B cell (primary cell): ENCODE results near the gene LIN54. TPM values are rescaled to one million over a fixed set of nuclear protein-coding genes. Genes with fewer than 3 reads are reported as not detected.

Source experiments
- ATAC-seq: fragments of 200-7000 bp; cut with Tn5 transposase; one replicate; pipeline ENCODE4 v1.10.0; 2021; ENCODE audit warnings: low read depth, mild to moderate bottlenecking, moderate number of reproducible peaks, moderate library complexity
- CTCF ChIA-PET: fragments of 350-600 bp; sonication (Branson Sonifier 250); formaldehyde crosslinking; loops from one replicate; lab custom pipeline; 2021; ENCODE audit warnings: antibody characterized with exemption, inconsistent platforms; lab: Charles Lee
- POLR2A ChIA-PET: fragments of 350-600 bp; sonication (Branson Sonifier 250); formaldehyde crosslinking; loops from one replicate; lab custom pipeline; 2021; ENCODE audit warnings: antibody characterized with exemption; lab: Charles Lee
- DNase-seq: peaks from one replicate; pipeline ENCODE4 v3.0.0; 2013
- H2AFZ ChIP-seq: 2 replicates; pipeline ENCODE4 v1.6.1; 2012; ENCODE audit warnings: mild to moderate bottlenecking, low read depth, low read length; ENCODE audit not compliant: insufficient read depth, poor library complexity, severe bottlenecking
- H3K27ac ChIP-seq, 2 donors: 1 replicate in 1 of 2; 2 replicates in 1 of 2; pipeline ENCODE4 v1.5.1; 2012 to 2013; ENCODE audit warnings: low read length in 2 of 2, mild to moderate bottlenecking in 2 of 2, moderate library complexity in 1 of 2
- H3K27me3 ChIP-seq, 4 experiments: fragments of 200-600 bp in 1 of 4; sonication (generic) in 1 of 4; replicated peaks in 1 of 4; 1 replicate in 2 of 4; 2 replicates in 2 of 4; pipeline versions ENCODE4 v1.6.1 to v1.7.0; 2013 to 2016; ENCODE audit warnings: low read length in 3 of 4, mild to moderate bottlenecking in 2 of 4, mixed read lengths in 1 of 4, moderate library complexity in 1 of 4; ENCODE audit not compliant: insufficient read depth in 4 of 4, control insufficient read depth in 3 of 4; ENCODE audit errors: control extremely low read depth in 1 of 4
- H3K36me3 ChIP-seq, 2 experiments: replicated peaks in 1 of 2; 1 replicate in 1 of 2; 2 replicates in 1 of 2; pipeline versions ENCODE4 v1.6.1 to v1.7.1; 2013; ENCODE audit warnings: low read length in 1 of 2; ENCODE audit not compliant: insufficient read depth in 2 of 2, control insufficient read depth in 1 of 2; ENCODE audit errors: control extremely low read depth in 1 of 2, extremely low read depth in 1 of 2
- H3K4me1 ChIP-seq, 2 donors: fragments of 200-600 bp in 1 of 2; sonication (generic) in 1 of 2; 1 replicate in 1 of 2; 2 replicates in 1 of 2; pipeline versions ENCODE4 v1.5.1 to v1.6.1; 2013 to 2017; ENCODE audit warnings: low read length in 2 of 2; ENCODE audit not compliant: control insufficient read depth in 2 of 2, insufficient read depth in 2 of 2
- H3K4me2 ChIP-seq: replicated peaks from 2 replicates; pipeline ENCODE3; 2012; ENCODE audit warnings: mild to moderate bottlenecking, low read depth, low read length; ENCODE audit not compliant: poor library complexity, severe bottlenecking
- H3K4me3 ChIP-seq, 5 experiments: fragments of 200-600 bp in 1 of 5; sonication (generic) in 1 of 5; 1 replicate in 3 of 5; 2 replicates in 2 of 5; pipeline versions ENCODE4 v1.5.1 to v1.7.0; 2011 to 2016; ENCODE audit warnings: low read length in 4 of 5, mild to moderate bottlenecking in 4 of 5, low read depth in 2 of 5, control low read depth in 1 of 5, moderate library complexity in 1 of 5; ENCODE audit not compliant: insufficient read depth in 1 of 5; ENCODE audit errors: control extremely low read depth in 1 of 5, extremely low read depth in 1 of 5
- H3K79me2 ChIP-seq: fragments of 200-600 bp; sonication (generic); one replicate; pipeline ENCODE4 v1.6.0; 2016; ENCODE audit warnings: low read length; ENCODE audit not compliant: control insufficient read depth, insufficient read depth
- H3K9ac ChIP-seq: fragments of 200-600 bp; sonication (generic); 2 replicates; pipeline ENCODE4 v1.6.1; 2017; ENCODE audit warnings: mild to moderate bottlenecking, low read length, moderate library complexity
- H3K9me3 ChIP-seq, 3 donors: one replicate each; pipeline versions ENCODE4 v1.6.1 to v1.7.1; 2013; ENCODE audit warnings: low read length in 2 of 3; ENCODE audit not compliant: control insufficient read depth in 2 of 3, insufficient read depth in 1 of 3; ENCODE audit errors: control extremely low read depth in 1 of 3
- H4K20me1 ChIP-seq: 2 replicates; pipeline ENCODE4 v1.6.0; 2012; ENCODE audit warnings: mild to moderate bottlenecking, low read length; ENCODE audit not compliant: insufficient read depth, control insufficient read depth, poor library complexity, severe bottlenecking
- H3K27ac Mint-ChIP-seq: one replicate; pipeline ENCODE4 v1.8.0; 2021; ENCODE audit warnings: mixed read lengths
- H3K27me3 Mint-ChIP-seq: one replicate; pipeline ENCODE4 v1.8.0; 2021; ENCODE audit warnings: mixed read lengths
- H3K4me1 Mint-ChIP-seq: one replicate; pipeline ENCODE4 v1.8.0; 2021; ENCODE audit warnings: mixed read lengths
- H3K4me3 Mint-ChIP-seq: one replicate; pipeline ENCODE4 v1.8.0; 2021; ENCODE audit warnings: mixed read lengths
- H3K9me3 Mint-ChIP-seq: one replicate; pipeline ENCODE4 v1.8.0; 2022; ENCODE audit warnings: mixed read lengths; ENCODE audit not compliant: insufficient read depth
- CTCF ChIP-seq: fragments of 200-600 bp; IDR thresholded peaks from one replicate; pipeline ENCODE4 v1.8.0; 2022; ENCODE audit warnings: antibody characterized with exemption, mild to moderate bottlenecking
- EZH2 ChIP-seq: IDR thresholded peaks from 2 replicates; pipeline ENCODE4 v1.6.1; 2012; ENCODE audit warnings: borderline replicate concordance, low read depth, mild to moderate bottlenecking, moderate library complexity, low read length; ENCODE audit not compliant: insufficient read depth, poor library complexity, severe bottlenecking
- WGBS: methylation state at CpG from one replicate; pipeline ENCODE4 v1.1.5; 2013; ENCODE audit warnings: missing lambda C conversion rate; ENCODE audit not compliant: insufficient coverage; 5-methylcytosine and 5-hydroxymethylcytosine counted together
- intact Hi-C: fragments of 100-400 bp; cut with micrococcal nuclease; formaldehyde crosslinking; loops from one replicate; pipeline ENCODE4 v1.10.0; 2022
- polyA plus RNA-seq: library from polyadenylated mRNA; depleted of rRNA; stranded (reverse); fragments of >200 nt; gene quantifications from 2 replicates; pipeline ENCODE4 v1.2.3, GENCODE V29; 2012
- total RNA-seq, 2 donors: library from RNA; stranded (reverse); fragments of 120-200 nt in 1 of 2; gene quantifications; 1 replicate in 1 of 2; 2 replicates in 1 of 2; pipeline versions ENCODE4 v1.2.3 to v1.2.4, GENCODE V29; 2013 to 2022

Gene LIN54
- total and polyA plus RNA-seq, 2 donors (not counting 1 experiment from before 2014, with no cell fraction given): 3.8 to 19.2 TPM

- H3K4me1 Mint-ChIP-seq: no peaks in the 10 kb centered on the region
- no peaks in the 10 kb centered on the region for H3K9me3 Mint-ChIP-seq
- ATAC-seq: no peak
- Histone ChIP-seq H3K4me2 (no peak overlapping the region), H3K4me3 (no peak overlapping the region), H3K27me3 (no peaks in the 10 kb centered on the region), H3K9ac (no peak overlapping the region), H2AFZ (no peak overlapping the region), H4K20me1 (no peaks in the 10 kb centered on the region), H3K9me3 (peaks cover 0 to 4% (median 0%) of the 10 kb centered on the region in 3 donors), H3K27ac (no peak overlapping the region), H3K36me3 (peaks cover 0 to 3% of the 10 kb centered on the region in 2 experiments), H3K4me1 (no peaks in the 10 kb centered on the region), H3K79me2 (no peaks in the 10 kb centered on the region)
- intact Hi-C loops: no loop called here
- no CpG with 5 or more reads among the region's 4 CpGs for WGBS
- TF ChIP-seq CTCF: no peak
- TF ChIP-seq EZH2: no peak
- no peak overlapping the region for H3K27ac Mint-ChIP-seq
- DNase-seq: no peak
- ChIA-PET CTCF (no interaction called here), POLR2A (no interaction called here)
- no peak overlapping the region for H3K4me3 Mint-ChIP-seq
- no peaks in the 10 kb centered on the region for H3K27me3 Mint-ChIP-seq
Observed at GRCh38 chr4:82954212-82954611, 56.4 kb downstream of the LIN54 start.

GRCh38 chr4:82951196-82951595 is 59.4 kb downstream of the LIN54 start:
- Histone ChIP-seq H3K27ac (no peak overlapping the region), H4K20me1 (no peaks in the 10 kb centered on the region), H3K36me3 (peaks cover 1 to 2% of the 10 kb centered on the region in 2 experiments), H3K4me2 (no peak overlapping the region), H2AFZ (no peak overlapping the region), H3K27me3 (no peaks in the 10 kb centered on the region), H3K4me3 (no peak overlapping the region), H3K79me2 (no peaks in the 10 kb centered on the region), H3K9ac (no peak overlapping the region), H3K4me1 (no peaks in the 10 kb centered on the region), H3K9me3 (peaks cover 0 to 4% (median 0%) of the 10 kb centered on the region in 3 donors)
- H3K4me3 Mint-ChIP-seq: no peak overlapping the region
- no peaks in the 10 kb centered on the region for H3K27me3 Mint-ChIP-seq
- CTCF ChIA-PET: interaction anchor here (0.7 kb wide), 1 partner anchor 43 kb away, joined by 3 read pairs; no protein-coding TSS in a partner anchor
- TF ChIP-seq CTCF (no peak), EZH2 (no peak)
- H3K27ac Mint-ChIP-seq: no peak overlapping the region
- ATAC-seq: no peak
- H3K4me1 Mint-ChIP-seq: no peaks in the 10 kb centered on the region
- intact Hi-C loops: no loop called here
- POLR2A ChIA-PET: no interaction called here
- no peaks in the 10 kb centered on the region for H3K9me3 Mint-ChIP-seq
- no peak for DNase-seq
- no CpG with 5 or more reads among the region's 2 CpGs for whole genome bisulfite sequencing
